GM19043 (cell line): ENCODE measurements around the gene CCDC77.
"Not testable (repeated sequence)": the region's sequence is repeated elsewhere in the genome, so short reads cannot be mapped to it uniquely, and the experiment has no call there.

Experiments
- ATAC-seq: cut with Tn5 transposase; IDR thresholded peaks from one replicate; pipeline ENCODE4 v1.9.1; 2021; ENCODE audit warnings: low read depth; ENCODE audit not compliant: unreplicated experiment

The CCDC77 gene

DNA sequence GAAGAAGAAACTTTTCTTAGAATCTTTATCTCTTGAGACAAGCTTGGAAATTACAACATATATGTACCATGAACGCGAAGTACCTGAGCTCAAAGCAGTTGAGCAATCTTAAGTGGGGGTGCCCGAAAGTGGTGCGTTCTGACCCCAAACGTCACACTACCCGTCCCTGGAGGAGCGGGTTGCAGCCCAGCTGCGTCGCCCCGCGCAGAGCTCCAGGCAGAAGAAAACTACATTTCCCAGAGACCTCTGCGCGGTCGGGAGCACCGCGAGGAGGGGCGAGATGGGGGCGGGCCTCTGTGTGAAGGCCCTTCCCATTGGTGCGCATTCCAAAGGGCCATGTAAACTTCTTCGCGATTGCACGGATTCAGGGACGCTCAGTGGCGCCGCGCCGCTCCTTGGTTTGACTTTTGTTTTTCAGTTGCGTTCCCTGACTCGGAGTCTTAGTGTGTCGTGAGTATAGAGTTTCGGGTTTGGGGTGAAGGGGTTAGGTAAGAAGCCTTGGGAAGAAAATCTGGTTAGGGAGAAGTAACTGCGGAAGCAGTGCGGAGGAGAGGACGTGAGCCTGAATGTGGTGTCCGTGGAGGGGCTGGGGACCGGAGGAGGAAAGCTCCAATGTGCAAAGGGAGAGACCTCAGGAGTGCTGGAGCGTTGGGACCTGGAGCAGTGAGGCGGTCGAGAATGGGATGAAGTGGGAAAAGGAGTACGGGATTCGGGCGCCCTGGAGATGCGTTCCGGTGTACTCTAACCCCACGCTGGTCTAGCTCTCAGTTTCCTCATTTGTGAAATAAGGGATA lies at the start of gene CCDC77:
Gene CCDC77 (plus strand): TSS at position 410 of the 794 bp plus-strand sequence. CDS start 7,740 bp downstream, outside the sequence.
- ATAC-seq = peak; percentile 99

DNA sequence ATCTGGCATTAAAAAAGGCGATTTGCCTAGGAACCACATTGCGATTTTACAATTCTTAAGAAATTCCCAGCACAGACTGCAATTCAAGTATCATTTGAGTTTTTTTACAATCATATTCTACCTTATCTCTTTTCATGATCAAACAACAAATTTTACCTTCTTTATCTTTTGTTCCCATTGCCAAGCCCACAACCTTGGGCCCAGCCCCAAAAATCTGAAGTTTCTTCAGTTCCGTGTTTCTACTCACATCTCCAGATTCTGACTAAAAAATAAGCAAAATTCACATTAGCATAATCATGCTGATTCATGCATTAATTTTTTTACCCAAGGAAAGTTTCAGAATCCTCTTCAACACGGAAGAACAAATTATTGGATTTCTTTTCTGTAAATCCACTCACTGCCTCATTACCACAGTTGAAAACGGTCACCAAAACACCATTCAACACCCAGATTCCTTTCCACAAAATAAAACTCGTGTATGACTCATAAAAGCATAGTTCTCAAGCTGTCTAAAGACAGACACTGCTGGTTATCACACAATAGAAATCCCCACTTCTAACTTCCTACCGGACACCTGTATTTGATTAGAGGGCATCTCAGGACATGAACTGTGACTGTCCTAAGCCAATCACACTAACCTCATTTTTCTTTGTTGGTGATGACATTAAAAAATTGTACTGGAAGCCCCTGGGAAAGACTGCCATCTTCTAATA lies 45.0 kb upstream of the CCDC77 start:
- no peak for ATAC-seq

DNA sequence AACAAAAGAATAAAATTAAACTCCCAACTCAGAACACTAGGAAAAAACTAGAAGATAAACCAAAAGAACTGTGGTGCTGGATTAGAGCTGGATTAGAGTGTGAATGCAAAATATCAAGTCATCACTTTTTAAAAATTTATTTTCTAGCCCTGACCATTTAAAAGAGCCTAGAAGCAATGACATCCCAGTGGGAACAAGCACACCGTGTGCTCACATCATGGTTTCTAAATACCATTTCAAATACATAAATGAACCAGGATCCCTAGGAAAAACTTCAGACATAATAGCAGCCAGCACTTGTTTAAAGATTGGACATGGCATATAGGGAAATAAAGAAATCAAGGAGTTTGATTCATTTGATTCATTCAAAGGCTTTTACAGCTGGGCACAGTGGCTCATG lies 42.4 kb upstream of the CCDC77 start:
- ATAC-seq = no peak

DNA sequence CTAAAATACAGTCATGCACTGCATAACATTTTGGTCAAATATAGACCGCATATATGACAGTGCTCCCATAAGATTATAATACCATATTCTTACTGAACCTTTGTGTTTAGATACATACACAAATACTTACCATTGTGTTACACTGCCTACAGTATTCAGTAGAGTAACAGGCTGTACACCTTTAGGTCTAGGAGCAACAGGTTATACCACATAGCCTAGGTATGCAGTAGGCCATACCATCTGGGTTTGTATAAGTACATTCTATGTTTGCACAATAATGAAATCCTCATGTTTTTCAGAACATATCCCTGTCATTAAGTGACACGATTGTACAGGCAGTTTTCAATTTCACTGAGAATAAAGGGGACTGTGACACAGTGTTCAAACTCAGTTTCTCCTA lies 34.6 kb upstream of the CCDC77 start:
- ATAC-seq = no peak

DNA sequence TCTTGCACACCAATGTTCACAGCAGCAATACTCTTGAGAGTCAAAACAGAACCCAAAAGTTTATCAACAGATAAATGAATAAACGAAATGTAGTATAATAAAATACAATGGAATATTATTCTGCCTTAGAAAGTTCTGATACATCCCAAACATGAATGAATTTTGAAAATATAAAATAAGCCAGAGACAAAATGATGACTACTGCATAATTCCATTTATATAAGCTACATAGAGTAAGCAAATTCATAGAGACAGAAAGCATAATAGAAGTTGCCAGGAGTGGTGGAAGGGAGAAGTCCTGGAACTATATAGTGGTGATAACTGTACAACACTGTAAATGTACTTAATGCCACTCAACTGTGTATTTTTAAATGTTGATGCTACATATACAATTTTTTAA lies 33.5 kb upstream of the CCDC77 start:
- no peak for ATAC-seq

DNA sequence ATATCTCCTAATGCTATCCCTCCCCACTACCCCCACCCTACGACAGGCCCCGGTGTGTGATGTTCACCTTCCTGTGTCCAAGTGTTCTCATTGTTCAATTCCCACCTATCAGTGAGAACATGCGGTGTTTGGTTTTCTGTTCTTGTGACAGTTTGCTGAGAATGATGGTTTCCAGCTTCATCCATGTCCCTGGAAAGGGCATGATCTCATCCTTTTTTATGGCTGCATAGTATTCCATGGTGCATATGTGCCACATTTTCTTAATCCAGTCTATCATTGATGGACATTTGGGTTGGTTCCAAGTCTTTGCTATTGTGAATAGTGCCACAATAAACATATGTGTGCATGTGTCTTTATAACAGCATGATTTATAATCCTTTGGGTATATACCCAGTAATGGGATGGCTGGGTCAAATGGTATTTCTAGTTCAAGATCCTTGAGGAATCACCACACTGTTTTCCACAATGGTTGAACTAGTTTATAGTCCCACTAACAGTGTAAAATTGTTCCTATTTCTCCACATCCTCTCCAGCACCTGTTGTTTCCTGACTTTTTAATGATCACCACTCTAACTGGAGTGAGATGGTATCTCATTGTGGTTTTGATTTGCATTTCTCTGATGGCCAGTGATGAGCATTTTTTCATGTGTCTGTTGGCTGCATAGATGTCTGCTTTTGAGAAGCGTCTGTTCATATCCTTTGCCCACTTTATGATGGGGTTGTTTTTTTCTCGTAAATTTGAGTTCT lies 30.5 kb upstream of the CCDC77 start:
- ATAC-seq = not testable (repeated sequence)

DNA sequence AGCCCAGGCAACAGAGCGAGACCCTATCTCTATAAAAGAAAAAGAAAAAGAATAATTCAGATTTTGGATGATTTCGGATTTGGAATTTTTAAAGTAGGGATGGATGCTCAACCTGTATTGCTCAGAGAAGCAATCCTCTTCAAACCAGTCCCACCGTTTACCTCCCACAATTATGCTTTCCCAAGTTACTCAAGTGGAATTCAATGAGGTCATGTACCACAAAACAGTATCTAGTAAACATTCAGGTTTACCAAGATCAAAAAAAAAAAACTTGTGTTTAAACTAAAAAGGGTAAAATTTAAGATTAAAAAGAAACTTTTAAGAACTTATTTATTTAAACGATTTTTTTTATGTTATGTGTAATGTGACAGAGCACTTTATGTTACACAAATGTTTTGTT lies 14.8 kb upstream of the CCDC77 start:
- ATAC-seq = no peak

DNA sequence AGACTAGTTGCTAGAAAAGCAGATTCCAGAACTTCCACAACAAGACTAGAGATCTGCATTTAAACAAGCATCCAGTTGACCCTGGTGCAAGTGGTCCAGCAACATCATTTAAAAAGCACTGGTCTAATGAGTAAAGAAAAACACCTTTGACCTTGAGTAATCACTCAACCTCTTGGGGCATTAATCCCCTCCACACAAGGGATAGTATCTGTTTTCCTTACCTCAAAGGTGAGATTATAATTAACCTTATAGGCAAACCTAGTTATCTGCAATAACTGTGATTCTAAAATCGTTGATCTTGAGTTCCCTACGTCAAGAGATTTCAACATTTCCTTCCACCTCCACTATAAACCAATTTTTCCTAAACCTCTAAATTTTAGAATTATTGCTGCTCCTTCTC lies 13.4 kb upstream of the CCDC77 start:
- no peak for ATAC-seq

DNA sequence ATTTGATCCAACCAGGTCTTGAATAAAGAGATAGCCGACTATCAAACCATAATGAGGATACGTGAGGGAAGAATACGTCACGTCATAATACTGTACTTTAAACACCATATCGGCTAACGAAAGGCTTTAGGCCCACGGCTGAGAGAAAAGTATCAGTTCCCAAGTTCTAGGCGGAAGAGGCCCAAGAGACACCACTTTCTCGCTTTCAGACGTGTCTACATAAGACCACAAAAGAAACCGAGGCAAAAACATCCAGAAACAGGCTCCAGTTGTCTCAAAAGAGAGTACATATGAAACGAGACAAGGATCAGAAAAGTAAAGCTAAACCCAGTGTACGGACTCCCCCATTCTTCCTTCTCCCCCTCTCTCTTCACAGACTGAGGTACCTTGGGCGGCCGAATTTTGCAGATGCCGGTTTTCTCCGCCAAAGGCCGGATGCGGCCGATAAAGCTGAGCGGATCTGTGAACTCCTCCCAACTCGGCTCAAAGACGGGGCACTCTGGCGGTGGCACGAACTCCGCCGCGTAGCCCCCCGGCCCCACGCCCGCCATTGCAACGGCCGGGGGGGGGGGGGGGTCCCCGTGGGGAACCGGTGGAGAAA lies 12.8 kb upstream of the CCDC77 start:
- ATAC-seq = peak; percentile 14

DNA sequence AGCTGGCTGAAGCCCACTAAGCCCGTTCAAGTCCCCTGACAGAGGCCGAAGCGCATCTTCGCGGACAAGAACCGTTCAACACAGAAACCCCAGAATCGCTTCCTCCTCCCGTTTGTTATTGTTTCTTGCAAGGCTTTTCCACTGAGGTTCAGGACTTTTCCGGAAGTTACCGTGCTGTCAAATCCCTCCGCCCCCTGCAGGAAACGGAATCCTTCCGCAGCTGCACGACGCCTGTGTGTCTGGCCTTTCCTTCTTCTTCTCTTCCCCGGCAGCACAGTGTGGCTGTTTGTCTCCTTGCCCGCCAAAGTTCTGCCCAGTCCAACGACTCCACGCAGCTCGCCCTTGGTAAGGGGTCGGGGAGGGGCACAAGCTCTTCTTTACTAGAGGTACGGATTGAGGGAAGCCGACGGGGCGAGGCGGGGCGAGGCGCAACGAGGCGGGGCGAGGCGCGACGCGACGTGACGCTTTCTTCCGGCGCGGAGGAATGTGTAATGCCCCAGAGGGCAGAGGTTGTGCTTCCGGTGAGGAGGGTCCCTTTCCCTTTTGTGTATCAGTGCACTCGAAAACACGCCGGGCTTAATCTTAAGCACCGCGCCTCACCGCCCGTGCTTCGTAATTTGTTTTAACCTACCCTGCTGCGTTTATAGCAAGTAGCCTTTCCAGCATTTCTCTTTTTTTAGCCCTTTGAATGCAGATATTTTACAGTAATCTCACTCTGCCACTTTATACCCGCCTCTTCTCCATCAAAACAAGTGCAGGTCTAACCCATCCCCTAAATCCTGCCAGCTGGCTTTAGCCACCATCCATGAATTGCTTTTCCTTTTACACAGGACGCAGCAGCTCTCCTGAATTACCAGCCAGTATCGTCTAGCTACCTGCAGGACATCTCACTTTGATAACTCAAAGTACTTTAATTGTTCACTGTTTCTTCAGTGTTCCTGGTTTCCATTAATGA lies 12.0 kb upstream of the CCDC77 start, which contains the start of gene KDM5A:
Gene KDM5A (minus strand): TSS at position 179 of the 955 bp plus-strand sequence. CDS start 229 bp downstream, outside the sequence.
- ATAC-seq = peak; percentile 86

DNA sequence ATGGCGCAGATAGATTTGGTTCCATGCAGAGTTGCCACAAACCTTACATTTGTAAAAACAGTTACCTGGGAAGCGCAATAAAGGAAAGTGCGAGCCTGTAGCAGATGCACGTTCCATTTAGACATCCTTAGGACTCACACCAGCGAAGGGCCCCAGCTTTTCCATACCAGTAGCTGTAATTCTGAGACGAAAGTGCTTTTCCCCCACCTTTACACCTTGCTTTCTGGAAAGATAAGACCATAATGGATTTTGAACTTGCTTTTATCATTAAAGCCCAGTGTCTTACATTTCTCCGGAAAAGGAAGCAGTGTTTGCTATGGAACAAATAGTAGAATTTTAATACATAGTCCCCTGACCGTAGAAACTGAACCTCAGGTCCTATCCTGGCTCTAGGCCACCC lies 616 bp upstream of the CCDC77 start:
- ATAC-seq = no peak

DNA sequence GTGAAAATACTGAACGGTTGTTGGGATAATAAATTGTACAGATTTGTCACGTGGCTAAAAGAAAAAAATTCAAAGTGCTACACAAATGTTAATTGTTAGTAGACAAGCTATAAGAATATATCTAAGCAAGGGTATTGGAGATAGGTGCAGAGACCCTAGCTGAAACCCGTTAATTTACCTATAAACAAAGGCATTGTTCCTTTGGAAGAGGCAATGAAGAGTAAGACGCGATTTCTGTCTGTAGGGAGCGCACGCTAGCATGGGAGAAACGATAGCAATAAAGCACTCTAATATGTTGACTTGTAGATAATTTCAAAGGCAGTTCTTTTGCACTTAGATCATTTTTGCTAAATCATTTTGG lies 565 bp downstream of the CCDC77 start:
- ATAC-seq = no peak

DNA sequence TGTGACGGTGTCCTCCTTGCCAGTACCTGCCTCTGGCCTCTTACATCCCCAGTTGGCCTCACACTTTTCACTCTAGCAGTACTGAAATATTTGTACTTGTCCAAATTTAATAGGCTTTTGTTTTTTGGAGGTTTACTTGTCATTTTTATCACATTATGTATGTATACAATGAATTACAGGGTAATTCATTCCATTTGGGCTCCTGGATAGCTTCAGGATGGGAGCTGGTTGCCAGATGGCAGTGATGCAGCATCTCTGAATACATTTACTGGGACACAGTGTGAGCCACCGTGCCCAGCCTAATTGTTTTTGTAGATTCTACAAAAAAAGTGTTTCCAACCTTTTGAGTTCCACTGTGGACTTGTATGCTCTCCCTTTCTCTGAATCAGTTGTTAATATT lies 13.4 kb downstream of the CCDC77 start:
- no peak for ATAC-seq

DNA sequence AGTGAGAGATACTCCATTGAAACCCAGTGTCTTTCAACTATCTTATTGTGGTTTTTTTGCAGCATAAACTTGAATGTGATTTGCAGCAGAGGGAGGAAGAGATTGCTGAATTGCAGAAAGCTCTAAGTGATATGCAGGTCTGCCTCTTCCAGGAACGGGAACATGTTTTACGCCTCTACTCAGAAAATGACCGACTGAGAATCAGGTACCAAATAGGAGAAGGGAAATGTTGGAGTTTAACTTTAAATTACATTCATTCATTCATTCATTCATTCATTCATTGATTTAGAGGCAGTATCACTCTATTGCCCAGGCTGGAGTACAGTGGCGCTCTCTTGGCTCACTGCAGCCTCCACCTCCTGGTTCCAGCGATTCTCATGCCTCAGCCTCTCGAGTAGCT lies 17.0 kb downstream of the CCDC77 start:
- ATAC-seq = no peak

DNA sequence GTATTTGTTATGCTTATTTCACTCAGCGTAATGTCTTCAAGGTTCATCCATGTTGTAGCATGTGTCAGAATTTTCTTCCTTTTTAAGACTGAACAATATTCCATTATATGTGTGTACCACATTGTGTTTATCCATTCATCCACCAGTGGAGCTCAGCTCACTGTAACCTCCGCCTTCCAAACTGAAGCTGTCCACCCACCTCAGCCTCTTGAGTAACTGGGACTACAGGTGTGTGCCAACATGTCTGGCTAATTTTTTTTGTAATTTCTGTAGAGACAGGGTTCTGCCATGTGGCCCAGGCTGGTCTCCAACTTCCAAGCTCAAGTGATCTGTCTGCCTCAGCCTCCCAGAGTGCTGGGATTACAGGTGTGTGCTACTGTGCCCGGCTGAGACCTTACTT lies 21.1 kb downstream of the CCDC77 start:
- no peak for ATAC-seq

DNA sequence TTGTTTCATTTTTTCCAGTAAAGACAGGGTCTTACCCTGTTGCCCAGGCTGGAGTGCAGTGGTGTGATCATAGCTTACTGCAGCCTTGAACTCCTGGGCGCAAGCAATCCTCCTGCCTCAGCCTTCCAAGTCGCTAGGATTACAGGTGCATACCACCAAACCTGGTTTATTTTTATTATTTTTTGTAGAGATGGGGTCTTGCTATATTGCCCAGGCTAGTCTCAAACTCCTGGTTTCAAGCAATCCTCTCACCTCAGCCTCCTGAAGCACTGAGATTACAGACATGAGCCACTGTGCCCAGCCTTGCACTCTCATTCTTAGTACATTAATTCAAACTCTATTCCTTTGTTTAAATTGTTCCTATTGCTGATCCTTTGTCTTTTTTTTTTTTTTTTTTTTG lies 34.3 kb downstream of the CCDC77 start:
- not testable (repeated sequence) for ATAC-seq

DNA sequence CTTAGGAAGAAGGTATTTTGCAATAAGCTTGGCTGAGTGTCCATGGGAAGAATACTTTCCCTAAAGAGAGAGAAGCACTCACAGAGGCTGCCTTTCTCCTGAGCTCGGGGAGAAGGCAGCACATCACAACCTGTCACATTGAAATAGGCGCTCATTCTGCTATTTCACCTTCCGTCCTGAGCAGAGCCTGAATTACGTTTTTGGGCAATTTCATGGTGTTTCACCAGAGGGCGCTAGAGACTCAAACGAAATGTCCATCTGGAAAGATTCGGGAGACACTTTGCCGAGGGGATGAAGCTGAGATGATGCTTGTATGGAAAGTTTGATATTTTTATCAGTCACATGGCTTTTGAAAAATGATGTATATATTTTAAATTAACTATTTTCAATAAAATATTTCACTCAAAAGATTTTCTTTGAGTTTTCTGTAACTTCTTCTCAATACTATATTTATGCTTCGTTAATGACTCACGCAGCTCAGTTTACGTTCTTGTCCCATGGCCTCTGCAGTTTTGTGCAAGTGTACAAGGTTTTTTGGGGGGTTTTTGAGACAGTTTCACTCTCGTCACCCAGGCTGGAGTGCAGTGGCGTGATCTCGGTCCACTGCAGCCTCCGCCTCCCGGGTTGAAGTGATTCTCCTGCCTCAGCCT lies 40.9 kb downstream of the CCDC77 start:
- ATAC-seq = no peak

DNA sequence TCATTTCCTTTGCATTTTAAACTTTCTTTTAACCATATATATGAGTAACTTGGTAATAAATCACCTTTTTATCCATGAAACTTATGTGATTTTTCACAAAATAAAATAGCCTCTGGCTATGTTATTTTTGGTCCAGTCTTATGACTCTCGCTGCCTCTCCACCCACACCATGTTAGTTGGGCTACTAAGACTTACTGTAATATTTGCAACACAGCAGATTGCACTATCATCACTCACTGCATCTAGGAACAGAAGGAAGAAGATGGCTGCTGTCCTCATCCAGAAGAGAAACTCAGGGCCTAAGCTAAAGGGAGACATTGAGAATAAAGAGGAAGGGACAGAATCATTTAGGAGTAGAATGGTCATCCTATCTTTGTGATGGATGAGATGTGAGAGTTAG lies 45.7 kb downstream of the CCDC77 start:
- ATAC-seq = no peak

DNA sequence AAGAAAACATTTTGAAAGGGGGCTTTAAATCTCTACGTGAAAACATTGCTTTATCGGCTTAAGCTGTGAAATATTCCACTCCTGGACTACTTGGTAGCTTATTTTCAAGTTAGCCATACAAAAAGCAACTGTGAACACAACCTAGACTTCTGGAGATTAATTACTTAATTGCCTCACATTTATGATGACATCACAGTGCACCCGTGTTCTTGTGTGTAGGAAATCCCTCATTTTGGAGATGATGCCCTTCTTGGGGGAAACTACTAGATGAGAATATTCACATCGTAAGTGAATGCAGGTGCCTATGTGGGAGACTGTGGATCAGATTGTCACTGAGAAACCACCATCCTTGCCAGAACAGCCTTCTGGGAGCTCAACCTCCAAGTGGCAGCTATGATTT lies 47.8 kb downstream of the CCDC77 start:
- ATAC-seq = no peak
